BJ (cell line): ENCODE measurements around the gene IPO5. TPM values are rescaled to one million over a fixed set of nuclear protein-coding genes. Genes with fewer than 3 reads are reported as not detected.

Experiments used
- CTCF ChIA-PET: fragments of 350-600 bp; formaldehyde crosslinking; extraction: SDS; loops from one replicate; lab custom pipeline; 2021; ENCODE audit warnings: antibody characterized with exemption, inconsistent platforms; lab: Yijun Ruan, JAX
- POLR2A ChIA-PET: fragments of 300-600 bp; sonication (Branson Sonifier 250); formaldehyde crosslinking; extraction: SDS; loops from one replicate; lab custom pipeline; 2021; ENCODE audit warnings: antibody characterized with exemption; lab: Charles Lee
- DNase-seq: peaks from one replicate; pipeline ENCODE4 v3.0.0-alpha.2; 2011; ENCODE audit warnings: low read depth
- H3K27me3 ChIP-seq: 2 replicates; pipeline ENCODE4 v1.6.0; 2011; ENCODE audit warnings: low read length; ENCODE audit not compliant: control insufficient read depth, insufficient read depth
- H3K36me3 ChIP-seq: 2 replicates; pipeline ENCODE4 v1.5.1; 2011; ENCODE audit warnings: low read length; ENCODE audit not compliant: control insufficient read depth, insufficient read depth
- H3K4me3 ChIP-seq: 2 replicates; pipeline ENCODE4 v1.5.1; 2011; ENCODE audit warnings: low read depth, mild to moderate bottlenecking, control low read depth, low read length
- CTCF ChIP-seq: IDR thresholded peaks from 2 replicates; pipeline ENCODE4 v1.5.1; 2011; ENCODE audit warnings: low read depth, mild to moderate bottlenecking, control low read depth, inconsistent platforms, low read length, moderate library complexity; ENCODE audit not compliant: insufficient read depth
- polyA plus RNA-seq: library from polyadenylated mRNA; depleted of rRNA; stranded (reverse); fragments of >200 nt; gene quantifications from 2 replicates; pipeline ENCODE4 v1.2.3, GENCODE V29; 2011

Gene IPO5
- polyA plus RNA-seq, 1 experiment, result 137 TPM

GRCh38 chr13:98018293-98018692 lies 64.8 kb downstream of the IPO5 start:
- POLR2A ChIA-PET, result no interaction called here
- H3K4me3 ChIP-seq, result no peak overlapping the region
- no peak for TF ChIP-seq CTCF
- DNase-seq, result no peak
- peaks cover 9% of the 10 kb centered on the region for H3K36me3 ChIP-seq
- CTCF ChIA-PET, result no interaction called here
- no peaks in the 10 kb centered on the region for H3K27me3 ChIP-seq

- TF ChIP-seq CTCF, result no peak
- Histone ChIP-seq H3K36me3 (peaks cover 8% of the 10 kb centered on the region), H3K27me3 (no peaks in the 10 kb centered on the region), H3K4me3 (no peak overlapping the region)
- DNase-seq, result no peak
- ChIA-PET CTCF (no interaction called here), POLR2A (no interaction called here)
Measured at GRCh38 chr13:98019186-98019585, 65.7 kb downstream of the IPO5 start.

GRCh38 chr13:98020271-98020670 lies 66.8 kb downstream of the IPO5 start:
- POLR2A ChIA-PET, result no interaction called here
- no peaks in the 10 kb centered on the region for H3K27me3 ChIP-seq
- no peak for TF ChIP-seq CTCF
- CTCF ChIA-PET, result interaction anchor here (1.1 to 1.5 kb wide), 2 partner anchors 19 to 526 kb away, joined by 3 to 5 read pairs; no protein-coding TSS in a partner anchor
- H3K4me3 ChIP-seq, result no peak overlapping the region
- DNase-seq, result no peak
- H3K36me3 ChIP-seq, result peaks cover 8% of the 10 kb centered on the region

- peaks cover 6% of the 10 kb centered on the region for H3K36me3 ChIP-seq
- TF ChIP-seq CTCF, result no peak
- ChIA-PET POLR2A (no interaction called here), CTCF (interaction anchor here (1.0 to 1.9 kb wide), 3 partner anchors 12 to 821 kb away, joined by 3 to 6 read pairs (median 3); no protein-coding TSS in a partner anchor)
- no peak overlapping the region for H3K4me3 ChIP-seq
- DNase-seq, result peak; percentile 51
- no peaks in the 10 kb centered on the region for H3K27me3 ChIP-seq
Measured at GRCh38 chr13:98022210-98022609, 68.7 kb downstream of the IPO5 start.

GRCh38 chr13:98025480-98026025 lies 72.1 kb downstream of the IPO5 start:
- H3K4me3 ChIP-seq, result no peak overlapping the region
- peaks cover 1% of the 10 kb centered on the region; the same call in 1 of the 2 replicates for H3K36me3 ChIP-seq
- CTCF ChIA-PET, result interaction anchor here (0.6 to 2.5 kb wide), 2 partner anchors 8 to 126 kb away, joined by 3 to 9 read pairs; no protein-coding TSS in a partner anchor
- TF ChIP-seq CTCF, result no peak
- H3K27me3 ChIP-seq, result no peaks in the 10 kb centered on the region
- POLR2A ChIA-PET, result interaction anchor here (0.6 kb wide), 1 partner anchor 113 kb away, joined by 16 read pairs; no protein-coding TSS in a partner anchor
- no peak for DNase-seq
